Panc1 (cell line): Measurements from ENCODE around the gene SLC18B1. TPM values are rescaled to one million over a fixed set of nuclear protein-coding genes. Genes with fewer than 3 reads are reported as not detected.
"Not testable (repeated sequence)": the region's sequence is repeated elsewhere in the genome, so short reads cannot be mapped to it uniquely, and the experiment has no call there.

Experiments
- ATAC-seq: fragments of 200-7000 bp; cut with Tn5 transposase; 2 replicates; pipeline ENCODE4 v1.9.1; 2020; ENCODE audit warnings: mild to moderate bottlenecking, moderate library complexity
- BruUV-seq: library from RNA; stranded (reverse); fragments of 400-500 nt; replicated peaks from 2 replicates; lab custom pipeline; 2021; lab: Mats Ljungman, UMichigan
- CTCF ChIA-PET: fragments of 300-600 bp; sonication (Branson Sonifier 250); formaldehyde crosslinking; loops from one replicate; lab custom pipeline; 2022; ENCODE audit warnings: antibody characterized with exemption; lab: Charles Lee
- POLR2A ChIA-PET: fragments of 300-600 bp; sonication (Branson Sonifier 250); formaldehyde crosslinking; loops from one replicate; lab custom pipeline; 2022; ENCODE audit warnings: antibody characterized with exemption; lab: Charles Lee
- DNase-seq: peaks from one replicate; pipeline ENCODE4 v3.0.0-alpha.2; 2010; ENCODE audit warnings: low read depth, low spot score
- H3K27ac ChIP-seq: 2 replicates; pipeline ENCODE4 v1.5.1; 2011; ENCODE audit warnings: mild to moderate bottlenecking, low read length, inconsistent platforms
- H3K27me3 ChIP-seq: fragments of 200-500 bp; sonication (Bioruptor generic); 2 replicates; pipeline ENCODE4 v1.6.0; 2014; ENCODE audit warnings: low read length, inconsistent platforms; ENCODE audit not compliant: control insufficient read depth, insufficient read depth
- H3K36me3 ChIP-seq: fragments of 200-500 bp; sonication (Bioruptor generic); 2 replicates; pipeline ENCODE4 v1.5.1; 2014; ENCODE audit warnings: inconsistent platforms, mild to moderate bottlenecking, low read length, moderate library complexity; ENCODE audit not compliant: control insufficient read depth, insufficient read depth
- H3K4me1 ChIP-seq: 2 replicates; pipeline ENCODE4 v1.5.1; 2011; ENCODE audit warnings: inconsistent platforms, mild to moderate bottlenecking, low read length, moderate library complexity; ENCODE audit not compliant: control insufficient read depth, insufficient read depth
- H3K4me3 ChIP-seq, 2 experiments: 2 replicates each; pipeline ENCODE4 v1.5.1; 2011 to 2012; ENCODE audit warnings: low read depth in 2 of 2, low read length in 2 of 2, mild to moderate bottlenecking in 2 of 2, inconsistent platforms in 1 of 2, moderate library complexity in 1 of 2
- H3K9me3 ChIP-seq: fragments of 200-500 bp; sonication (Bioruptor generic); 2 replicates; pipeline ENCODE4 v1.5.1; 2014; ENCODE audit warnings: low read depth, mild to moderate bottlenecking, inconsistent platforms, low read length, moderate library complexity; ENCODE audit not compliant: control insufficient read depth, insufficient read depth
- CTCF ChIP-seq: fragments of 450-650 bp; IDR thresholded peaks from 2 replicates; pipeline ENCODE4 v1.5.1; 2017; ENCODE audit warnings: mild to moderate bottlenecking
- POLR2AphosphoS5 ChIP-seq: IDR thresholded peaks from 2 replicates; pipeline ENCODE4 v1.6.1; 2012; ENCODE audit warnings: mild to moderate bottlenecking, low read depth, low read length, moderate library complexity
- SIN3A ChIP-seq: IDR thresholded peaks from 2 replicates; pipeline ENCODE4 v1.6.1; 2012; ENCODE audit warnings: low read depth, mild to moderate bottlenecking, low read length, moderate library complexity, borderline replicate concordance; ENCODE audit not compliant: insufficient read depth
- TCF7L2 ChIP-seq: IDR thresholded peaks from 2 replicates; pipeline ENCODE4 v1.6.1; 2011; ENCODE audit warnings: mild to moderate bottlenecking, low read depth, low read length, inconsistent platforms
- in situ Hi-C: cut with HindIII; loops from 2 replicates; pipeline ENCODE4 v1.10.0; 2016; ENCODE audit warnings: low sequenced_read_pairs, low pct_unique_long_range_greater_than_20kb
- intact Hi-C: fragments of 100-400 bp; cut with micrococcal nuclease; formaldehyde crosslinking; loops from one replicate; pipeline ENCODE4 v1.10.0; 2022; ENCODE audit not compliant: unreplicated experiment
- total RNA-seq: library from RNA; stranded (reverse); gene quantifications from one replicate; pipeline ENCODE4 v1.2.1, GENCODE V29; 2021; ENCODE audit not compliant: unreplicated experiment

Gene SLC18B1
- total RNA-seq, 1 experiment from 2014 or later = 0.67 TPM

- CTCF ChIA-PET = no interaction called here
Measured at GRCh38 chr6:132785936-132786335, 12.5 kb downstream of the SLC18B1 start.

GRCh38 chr6:132780770-132781371, 17.6 kb downstream of the SLC18B1 start:
- peak; percentile 63 for TF ChIP-seq CTCF
- no peak for TF ChIP-seq POLR2AphosphoS5
- Histone ChIP-seq H3K27me3 (no peaks in the 10 kb centered on the region), H3K4me3 (no peak overlapping the region), H3K9me3 (no peaks in the 10 kb centered on the region), H3K27ac (no peak overlapping the region), H3K4me1 (no peaks in the 10 kb centered on the region), H3K36me3 (no peaks in the 10 kb centered on the region)
- intact Hi-C loops (no loop called here), in situ Hi-C loops (no loop called here)
- CTCF ChIA-PET = no interaction called here
- POLR2A ChIA-PET = no interaction called here
- no peak for DNase-seq
- peak; percentile 73; the same call in 1 of the 2 replicates for ATAC-seq
- BruUV-seq = no TSS peak

More at GRCh38 chr6:132785936-132786335, 12.5 kb downstream of the SLC18B1 start:
- Histone ChIP-seq H3K36me3 (no peaks in the 10 kb centered on the region), H3K27ac (no peak overlapping the region), H3K27me3 (no peaks in the 10 kb centered on the region), H3K4me3 (no peak overlapping the region), H3K4me1 (no peaks in the 10 kb centered on the region), H3K9me3 (no peaks in the 10 kb centered on the region)
- POLR2A ChIA-PET = no interaction called here
- intact Hi-C loops (no loop called here), in situ Hi-C loops (no loop called here)
- BruUV-seq = no TSS peak
- ATAC-seq = no peak
- DNase-seq = no peak
- TF ChIP-seq POLR2AphosphoS5 (no peak), SIN3A (no peak), TCF7L2 (no peak)

GRCh38 chr6:132777881-132778280, 20.6 kb downstream of the SLC18B1 start:
- in situ Hi-C loops, H3K4me3 ChIP-seq, ATAC-seq, H3K9me3 ChIP-seq, H3K36me3 ChIP-seq, H3K27me3 ChIP-seq, POLR2A ChIA-PET, H3K27ac ChIP-seq, H3K4me1 ChIP-seq, DNase-seq, BruUV-seq, CTCF ChIA-PET: not testable (repeated sequence)
- intact Hi-C loops = loop anchor here (5.0 kb wide), 1 partner anchor 246 kb away; no protein-coding TSS in a partner anchor

GRCh38 chr6:132768051-132768517, 30.4 kb downstream of the SLC18B1 start:
- TF ChIP-seq TCF7L2 (no peak), CTCF (peak; percentile 34)
- H3K4me3 ChIP-seq = no peak overlapping the region
- POLR2A ChIA-PET = no interaction called here
- no peaks in the 10 kb centered on the region for H3K4me1 ChIP-seq
- DNase-seq (no peak), ATAC-seq (no peak)
- no TSS peak for BruUV-seq
- intact Hi-C loops = no loop called here
- no peaks in the 10 kb centered on the region for H3K27me3 ChIP-seq
- no peaks in the 10 kb centered on the region for H3K9me3 ChIP-seq
- in situ Hi-C loops = no loop called here
- CTCF ChIA-PET = interaction anchor here (0.6 kb wide), 1 partner anchor 428 kb away, joined by 6 read pairs; no protein-coding TSS in a partner anchor
- no peak overlapping the region for H3K27ac ChIP-seq
- H3K36me3 ChIP-seq = no peaks in the 10 kb centered on the region
